CD14-positive monocyte (primary cell): Measurements from ENCODE around the gene PLXNB1. TPM values are rescaled to one million over a fixed set of nuclear protein-coding genes. Genes with fewer than 3 reads are reported as not detected.

Experiments used
- DNase-seq, 3 donors: peaks; one replicate each; pipeline ENCODE4 v3.0.0-alpha.2; 2011 to 2022
- H2AFZ ChIP-seq: 2 replicates; pipeline ENCODE4 v1.6.0; 2012; ENCODE audit warnings: mild to moderate bottlenecking, low read depth, low read length, inconsistent platforms; ENCODE audit not compliant: insufficient read depth, poor library complexity, severe bottlenecking
- H3K27ac ChIP-seq, 2 donors: 1 replicate in 1 of 2; 2 replicates in 1 of 2; pipeline ENCODE4 v1.5.1; 2012 to 2013; ENCODE audit warnings: low read length in 2 of 2, control low read depth in 1 of 2, inconsistent platforms in 1 of 2, low read depth in 1 of 2, mild to moderate bottlenecking in 1 of 2
- H3K27me3 ChIP-seq, 2 donors: one replicate each; pipeline versions ENCODE4 v1.6.0 to v1.6.1; 2011 to 2013; ENCODE audit warnings: low read length in 2 of 2; ENCODE audit not compliant: control insufficient read depth in 2 of 2, insufficient read depth in 2 of 2
- H3K36me3 ChIP-seq, 2 donors: replicated peaks in 1 of 2; 1 replicate in 1 of 2; 2 replicates in 1 of 2; pipeline versions ENCODE4 v1.5.1 to v1.6.1; 2012 to 2013; ENCODE audit warnings: low read length in 2 of 2, control low read depth in 1 of 2, inconsistent platforms in 1 of 2, mild to moderate bottlenecking in 1 of 2; ENCODE audit not compliant: insufficient read depth in 2 of 2, control insufficient read depth in 1 of 2
- H3K4me1 ChIP-seq, 2 donors: 1 replicate in 1 of 2; 2 replicates in 1 of 2; pipeline versions ENCODE4 v1.5.1 to v1.6.1; 2012 to 2013; ENCODE audit warnings: low read length in 2 of 2, control low read depth in 1 of 2, inconsistent platforms in 1 of 2, mild to moderate bottlenecking in 1 of 2, moderate library complexity in 1 of 2; ENCODE audit not compliant: insufficient read depth in 2 of 2, control insufficient read depth in 1 of 2
- H3K4me2 ChIP-seq: replicated peaks from 2 replicates; pipeline ENCODE3; 2012; ENCODE audit warnings: low read length, moderate library complexity, mild to moderate bottlenecking; ENCODE audit not compliant: poor library complexity, severe bottlenecking; ENCODE audit errors: extremely low read depth
- H3K4me3 ChIP-seq, 3 experiments: fragments of 200-600 bp in 1 of 3; sonication (generic) in 1 of 3; replicated peaks in 1 of 3; 1 replicate in 2 of 3; 2 replicates in 1 of 3; pipeline ENCODE4 v1.5.1; 2011 to 2013; ENCODE audit warnings: low read length in 3 of 3, mild to moderate bottlenecking in 3 of 3, control low read depth in 2 of 3, low read depth in 2 of 3, inconsistent platforms in 1 of 3, moderate library complexity in 1 of 3
- H3K79me2 ChIP-seq: 2 replicates; pipeline ENCODE4 v1.6.0; 2012; ENCODE audit warnings: mild to moderate bottlenecking, control low read depth, inconsistent platforms, low read length, moderate library complexity; ENCODE audit not compliant: insufficient read depth
- H3K9ac ChIP-seq: 2 replicates; pipeline ENCODE4 v1.6.0; 2017; ENCODE audit warnings: low read length, mild to moderate bottlenecking; ENCODE audit not compliant: insufficient read depth, poor library complexity, severe bottlenecking
- H3K9me3 ChIP-seq, 2 donors: replicated peaks in 1 of 2; 1 replicate in 1 of 2; 2 replicates in 1 of 2; pipeline versions ENCODE4 v1.5.1 to v1.6.1; 2012 to 2013; ENCODE audit warnings: low read length in 2 of 2, control low read depth in 1 of 2; ENCODE audit not compliant: control insufficient read depth in 1 of 2, insufficient read depth in 1 of 2
- H4K20me1 ChIP-seq: 2 replicates; pipeline ENCODE4 v1.6.0; 2012; ENCODE audit warnings: mild to moderate bottlenecking, low read length, control low read depth, moderate library complexity; ENCODE audit not compliant: insufficient read depth
- H3K27ac Mint-ChIP-seq, 7 donors: one replicate each; pipeline ENCODE4 v1.8.0; 2020; ENCODE audit warnings: mild to moderate bottlenecking in 7 of 7, mixed read lengths in 7 of 7, moderate library complexity in 6 of 7, inconsistent platforms in 2 of 7
- H3K27me3 Mint-ChIP-seq, 3 donors: one replicate each; pipeline ENCODE4 v1.8.0; 2021 to 2022; ENCODE audit warnings: low read depth in 3 of 3, mild to moderate bottlenecking in 3 of 3, mixed read lengths in 3 of 3, moderate library complexity in 3 of 3, inconsistent platforms in 1 of 3
- H3K36me3 Mint-ChIP-seq, 2 donors: one replicate each; pipeline ENCODE4 v1.8.0; 2020; ENCODE audit warnings: mixed read lengths in 2 of 2, inconsistent platforms in 1 of 2, mild to moderate bottlenecking in 1 of 2
- H3K4me1 Mint-ChIP-seq: one replicate; pipeline ENCODE4 v1.8.0; 2020; ENCODE audit warnings: mild to moderate bottlenecking, mixed read lengths
- H3K4me3 Mint-ChIP-seq, 2 donors: one replicate each; pipeline ENCODE4 v1.8.0; 2020; ENCODE audit warnings: mild to moderate bottlenecking in 2 of 2, mixed read lengths in 2 of 2, moderate library complexity in 1 of 2
- H3K9me3 Mint-ChIP-seq, 7 donors: one replicate each; pipeline ENCODE4 v1.8.0; 2020 to 2022; ENCODE audit warnings: mixed read lengths in 7 of 7, mild to moderate bottlenecking in 6 of 7, moderate library complexity in 6 of 7, inconsistent platforms in 2 of 7
- CTCF ChIP-seq: fragments of 200-600 bp; IDR thresholded peaks from one replicate; pipeline ENCODE4 v1.8.0; 2022; ENCODE audit warnings: antibody characterized with exemption, mild to moderate bottlenecking
- WGBS: methylation state at CpG from one replicate; pipeline ENCODE4 v1.1.5; 2013; ENCODE audit warnings: missing lambda C conversion rate; ENCODE audit not compliant: insufficient coverage; 5-methylcytosine and 5-hydroxymethylcytosine counted together
- intact Hi-C, 2 donors: fragments of 100-400 bp; cut with micrococcal nuclease; formaldehyde crosslinking; loops; one replicate each; pipeline versions ENCODE4 v1.15.0 to v1.15.1; 2023
- polyA plus RNA-seq, 3 donors: library from polyadenylated mRNA; depleted of rRNA in 1 of 3; unstranded in 2 of 3; stranded (reverse) in 1 of 3; fragments of 300-500 nt in 2 of 3; fragments of >200 nt in 1 of 3; fragmentation: Illumina TruSeq in 2 of 3; gene quantifications; 1 replicate in 2 of 3; 2 replicates in 1 of 3; pipeline ENCODE4 v1.2.3, GENCODE V29; 2012 to 2021

Gene PLXNB1
- polyA plus RNA-seq, 3 donors = 0.14 to 4.3 TPM; not detected in 1

DNA sequence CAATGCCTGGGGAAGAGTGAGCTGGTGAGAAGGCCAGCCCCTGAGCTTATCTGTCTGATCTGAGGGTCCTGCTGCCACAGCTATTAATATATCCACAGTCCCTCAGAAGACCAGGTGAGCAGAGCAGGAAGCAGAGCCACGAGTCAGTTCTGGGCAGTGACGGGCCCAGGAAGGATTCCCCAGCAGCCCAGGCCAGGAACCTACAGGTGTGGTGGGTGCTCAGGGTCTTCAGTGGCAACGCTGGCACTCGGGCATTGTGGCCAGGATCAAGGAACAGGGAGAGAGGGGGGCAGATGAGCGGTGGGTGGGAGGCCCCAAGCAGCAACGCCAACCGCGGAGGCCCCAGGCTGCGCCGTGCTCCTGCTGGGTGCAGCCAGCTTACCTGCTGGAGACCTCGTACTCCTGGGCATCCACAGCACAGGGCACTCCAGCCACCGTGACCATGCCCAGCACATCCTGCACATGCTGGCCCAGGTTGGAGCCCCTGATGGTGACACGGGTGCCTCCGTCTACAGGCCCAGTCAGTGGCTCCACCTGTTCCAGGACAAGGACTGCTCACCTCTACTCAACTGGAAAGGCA lies 12.3 kb downstream of the PLXNB1 start:
- intact Hi-C loops = no loop called here
- H3K4me1 ChIP-seq = no peaks in the 10 kb centered on the region
- no peaks in the 10 kb centered on the region for H4K20me1 ChIP-seq
- Mint-ChIP-seq H3K27ac (no peak overlapping the region), H3K9me3 (peaks cover 0 to 2% (median 0%) of the 10 kb centered on the region in 7 donors), H3K36me3 (no peaks in the 10 kb centered on the region), H3K4me3 (no peak overlapping the region), H3K4me1 (no peaks in the 10 kb centered on the region), H3K27me3 (peaks cover 0 to 5% (median 0%) of the 10 kb centered on the region in 3 donors)
- H2AFZ ChIP-seq = no peak overlapping the region
- H3K36me3 ChIP-seq = no peaks in the 10 kb centered on the region
- H3K79me2 ChIP-seq = no peaks in the 10 kb centered on the region
- H3K9ac ChIP-seq = no peak overlapping the region
- no peak for DNase-seq
- no peaks in the 10 kb centered on the region for H3K9me3 ChIP-seq
- H3K27ac ChIP-seq = no peak overlapping the region
- H3K4me2 ChIP-seq = no peak overlapping the region
- no peak overlapping the region for H3K4me3 ChIP-seq
- TF ChIP-seq CTCF = no peak
- no peaks in the 10 kb centered on the region for H3K27me3 ChIP-seq
- 93% methylated on average over 10 of the region's 14 CpGs for WGBS

DNA sequence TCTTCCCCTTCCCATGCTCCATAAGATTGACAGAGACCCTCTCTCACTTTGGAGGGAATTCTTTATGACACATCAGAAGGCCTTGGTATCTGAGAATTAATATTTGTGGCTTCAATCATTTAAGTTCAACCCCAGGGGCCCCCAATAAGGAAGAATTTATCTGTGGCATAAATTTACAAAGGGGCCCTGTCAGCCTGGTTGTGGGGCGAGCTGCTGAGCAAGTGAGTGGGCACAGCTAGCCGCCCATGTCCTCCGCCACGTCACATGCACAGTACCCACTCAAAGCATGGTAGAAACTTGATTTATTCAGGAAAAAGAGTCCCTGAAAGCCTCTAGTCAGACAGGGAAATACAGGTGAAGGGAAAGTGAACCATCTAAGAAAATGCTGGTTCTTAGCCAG lies 13.3 kb downstream of the PLXNB1 start:
- intact Hi-C loops = no loop called here
- Mint-ChIP-seq H3K27ac (no peak overlapping the region), H3K36me3 (no peaks in the 10 kb centered on the region), H3K4me1 (no peaks in the 10 kb centered on the region), H3K27me3 (peaks cover 0 to 3% (median 0%) of the 10 kb centered on the region in 3 donors), H3K9me3 (peaks cover 0 to 2% (median 0%) of the 10 kb centered on the region in 7 donors), H3K4me3 (no peak overlapping the region)
- no peak overlapping the region for H3K4me2 ChIP-seq
- no peak overlapping the region for H3K4me3 ChIP-seq
- no peaks in the 10 kb centered on the region for H3K9me3 ChIP-seq
- H3K79me2 ChIP-seq = no peaks in the 10 kb centered on the region
- no peak for DNase-seq
- no peak overlapping the region for H2AFZ ChIP-seq
- TF ChIP-seq CTCF = no peak
- H3K9ac ChIP-seq = no peak overlapping the region
- H3K36me3 ChIP-seq = no peaks in the 10 kb centered on the region
- no peaks in the 10 kb centered on the region for H3K4me1 ChIP-seq
- no peaks in the 10 kb centered on the region for H4K20me1 ChIP-seq
- no peaks in the 10 kb centered on the region for H3K27me3 ChIP-seq
- H3K27ac ChIP-seq = no peak overlapping the region
- 96% methylated on average over 3 of the region's 4 CpGs for WGBS
